GM18870 (cell line): Measurements from ENCODE around the gene MAML1.
"Not testable (repeated sequence)": the region's sequence is repeated elsewhere in the genome, so short reads cannot be mapped to it uniquely, and the experiment has no call there.

Experiments used
- ATAC-seq: cut with Tn5 transposase; IDR thresholded peaks from one replicate; pipeline ENCODE4 v1.9.1; 2021; ENCODE audit warnings: moderate library complexity; ENCODE audit not compliant: unreplicated experiment

The MAML1 gene

DNA sequence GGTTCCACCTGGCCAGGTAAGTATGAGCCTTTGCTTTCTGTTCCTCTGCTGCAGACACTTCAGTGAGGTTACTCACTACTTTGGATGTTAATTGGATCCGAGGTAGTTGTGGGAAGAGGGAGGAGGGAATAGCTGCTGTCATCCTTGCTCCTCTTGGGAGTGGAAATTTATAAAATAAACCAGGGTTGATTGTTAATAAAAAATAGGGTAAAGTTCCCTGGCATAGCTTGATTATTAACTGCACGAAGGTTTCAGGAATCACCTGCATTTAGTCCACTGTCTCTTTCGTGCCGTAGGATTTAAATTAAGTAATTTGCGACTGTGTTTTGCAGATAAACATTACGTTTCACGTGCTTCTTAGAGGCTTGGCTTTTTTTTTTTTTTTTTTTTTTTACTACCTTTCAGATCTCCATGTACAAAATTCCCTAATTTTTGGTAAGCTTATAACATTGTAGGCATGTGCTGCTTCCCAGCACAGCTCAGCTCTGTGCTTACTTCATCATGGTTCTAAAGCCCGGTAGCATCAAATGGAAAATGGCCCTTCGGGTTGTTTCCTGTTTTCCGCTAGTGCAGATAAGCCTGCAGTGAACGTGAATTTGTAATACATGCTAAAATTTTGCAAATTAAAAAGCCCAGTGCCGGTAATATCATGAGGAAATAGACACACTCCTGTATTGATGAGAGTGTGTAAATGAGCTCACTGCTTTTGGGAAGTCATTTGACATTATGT lies 34.3 kb downstream of the MAML1 start:
- ATAC-seq = no peak

DNA sequence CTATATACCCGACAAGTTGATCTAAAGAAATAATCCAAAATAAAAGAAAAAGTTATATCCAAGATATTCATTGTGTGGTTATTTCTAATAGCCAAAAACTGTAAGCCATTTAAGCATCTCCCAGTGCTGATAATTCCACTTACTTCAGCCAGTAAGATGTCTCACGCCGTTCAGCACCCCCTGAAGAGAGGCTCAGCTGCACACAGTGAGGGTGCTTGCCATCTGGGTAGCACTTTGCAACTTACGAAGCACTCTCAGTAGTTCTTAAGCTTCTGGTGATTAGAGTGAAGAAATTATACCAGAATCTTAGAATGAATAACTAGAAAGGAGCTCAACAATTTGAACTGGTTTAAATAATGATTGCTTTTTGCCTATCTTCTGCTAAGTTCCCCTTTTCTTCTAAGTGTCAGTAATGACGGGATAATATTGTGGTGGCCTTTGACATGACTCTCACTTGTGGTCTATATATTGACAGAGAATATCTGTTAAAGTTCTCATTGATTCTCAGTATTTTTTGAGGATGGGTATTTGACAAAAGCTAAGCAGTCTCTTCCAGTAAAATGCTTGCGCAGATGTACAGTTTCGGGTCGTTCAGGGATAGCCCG lies 35.0 kb downstream of the MAML1 start:
- no peak for ATAC-seq

DNA sequence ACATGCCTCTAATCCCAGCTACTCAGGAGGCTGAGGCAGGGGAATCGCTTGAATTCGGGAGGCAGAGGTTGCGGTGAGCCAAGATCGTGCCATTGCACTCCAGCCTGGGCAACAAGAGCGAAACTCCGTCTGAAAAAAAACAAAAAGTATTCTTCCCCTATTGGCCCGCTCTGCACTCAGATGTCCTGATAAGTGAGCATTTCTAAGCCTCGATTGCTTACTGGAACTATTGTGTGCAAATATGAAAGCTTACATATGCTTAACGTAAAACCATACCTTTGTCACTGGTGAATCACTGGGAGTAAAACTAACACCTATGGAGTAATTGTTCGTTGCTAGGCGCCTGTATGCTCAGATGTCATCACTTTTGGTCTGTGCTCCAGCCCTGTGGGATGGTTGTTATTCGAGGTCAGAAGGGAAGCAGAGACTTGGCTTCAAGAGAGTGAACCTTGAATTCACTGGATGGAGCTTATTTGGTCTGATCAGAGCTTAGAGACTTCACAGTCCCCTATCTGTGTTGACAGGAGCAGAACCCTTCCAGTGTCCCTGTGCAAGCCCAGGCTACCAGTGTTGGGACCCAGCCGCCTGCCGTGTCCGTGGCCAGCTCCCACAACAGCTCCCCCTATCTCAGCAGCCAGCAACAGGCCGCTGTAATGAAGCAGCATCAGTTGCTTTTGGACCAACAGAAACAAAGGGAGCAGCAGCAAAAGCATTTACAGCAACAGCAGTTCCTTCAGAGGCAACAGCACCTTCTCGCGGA lies 35.9 kb downstream of the MAML1 start:
- no peak for ATAC-seq

DNA sequence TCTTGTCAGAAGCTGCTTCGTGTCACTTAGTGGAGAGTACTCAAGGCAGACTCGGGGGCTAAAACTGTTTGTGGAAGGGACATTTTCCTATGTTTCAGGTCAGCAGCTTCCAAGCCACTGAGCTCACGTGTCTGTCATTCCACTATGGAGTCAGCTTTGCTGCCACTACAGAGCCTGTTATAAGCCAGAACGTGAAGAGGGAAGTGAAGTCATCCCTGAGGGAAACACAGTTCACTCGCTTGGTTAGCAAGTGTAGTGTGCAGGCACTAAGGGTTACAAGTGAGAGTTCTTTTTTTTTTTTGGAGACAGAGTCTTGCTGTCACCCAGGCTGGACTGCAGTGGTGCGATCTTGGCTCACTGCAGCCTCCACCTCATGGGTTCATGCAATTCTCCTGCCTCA lies 36.6 kb downstream of the MAML1 start:
- ATAC-seq = no peak

DNA sequence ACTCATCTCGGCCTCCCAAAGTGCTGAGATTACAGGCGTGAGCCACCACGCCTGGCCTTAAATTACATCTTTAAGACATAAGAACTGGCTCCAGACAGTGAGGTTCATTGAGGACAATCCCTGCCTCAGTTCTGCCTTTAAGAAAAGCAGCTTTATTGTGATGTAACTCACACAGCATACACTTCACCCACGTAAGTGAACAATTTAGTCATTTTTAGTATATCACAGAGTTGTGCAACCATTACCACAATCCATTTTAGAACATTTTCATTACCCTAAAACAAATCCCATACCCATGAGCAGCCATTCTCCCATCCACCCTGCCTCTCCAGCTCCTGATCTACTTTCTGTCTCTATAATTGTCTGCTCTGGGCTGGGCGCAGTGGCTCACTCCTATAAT lies 37.2 kb downstream of the MAML1 start:
- ATAC-seq = no peak

- no peak for ATAC-seq
Observed at GRCh38 chr5:179771311-179771895, 38.8 kb downstream of the MAML1 start.

- no peak for ATAC-seq
Observed at GRCh38 chr5:179772351-179772750, 39.7 kb downstream of the MAML1 start.

DNA sequence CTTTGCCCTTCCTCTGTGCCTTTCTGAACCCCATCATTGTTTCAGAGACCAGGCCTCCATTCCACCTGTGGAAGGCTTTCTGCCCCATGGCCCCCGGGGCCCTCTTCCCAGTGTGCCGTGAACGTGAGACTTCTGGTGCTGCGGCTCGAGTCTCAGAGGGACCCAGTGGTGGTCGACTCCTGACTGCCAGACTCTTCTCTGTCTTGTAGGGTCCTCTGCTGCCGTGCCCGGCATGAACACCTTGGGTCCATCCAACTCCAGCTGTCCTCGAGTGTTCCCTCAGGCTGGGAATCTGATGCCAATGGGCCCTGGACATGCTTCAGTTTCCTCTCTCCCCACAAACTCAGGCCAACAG lies 41.0 kb downstream of the MAML1 start:
- ATAC-seq = no peak

- no peak for ATAC-seq
Observed at GRCh38 chr5:179774442-179774841, 41.8 kb downstream of the MAML1 start.

GRCh38 chr5:179776411-179776938 lies 43.9 kb downstream of the MAML1 start:
- ATAC-seq = no peak

GRCh38 chr5:179777456-179777855 lies 44.8 kb downstream of the MAML1 start:
- no peak for ATAC-seq

- ATAC-seq = no peak
Observed at GRCh38 chr5:179777909-179778308, 45.3 kb downstream of the MAML1 start.

DNA sequence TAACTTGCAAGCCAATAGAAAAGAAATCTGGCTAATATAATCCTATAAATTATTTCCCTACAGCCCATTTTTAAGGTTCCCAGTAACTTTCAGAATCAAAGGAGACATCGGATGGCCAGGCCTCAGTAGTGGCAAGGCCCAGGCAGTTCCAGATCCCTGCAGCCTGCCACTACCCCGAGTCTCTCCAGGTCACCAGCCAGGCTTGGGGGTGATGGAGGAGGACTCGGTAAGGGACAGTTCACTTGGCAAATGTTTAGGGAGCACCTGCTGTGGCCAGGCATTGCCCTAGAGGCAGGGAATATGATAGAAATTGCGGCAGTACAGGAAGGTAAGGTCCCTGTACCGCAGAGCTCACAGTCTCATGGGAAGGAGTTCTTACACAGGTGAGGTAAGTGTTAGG lies 46.0 kb downstream of the MAML1 start:
- ATAC-seq = no peak

DNA sequence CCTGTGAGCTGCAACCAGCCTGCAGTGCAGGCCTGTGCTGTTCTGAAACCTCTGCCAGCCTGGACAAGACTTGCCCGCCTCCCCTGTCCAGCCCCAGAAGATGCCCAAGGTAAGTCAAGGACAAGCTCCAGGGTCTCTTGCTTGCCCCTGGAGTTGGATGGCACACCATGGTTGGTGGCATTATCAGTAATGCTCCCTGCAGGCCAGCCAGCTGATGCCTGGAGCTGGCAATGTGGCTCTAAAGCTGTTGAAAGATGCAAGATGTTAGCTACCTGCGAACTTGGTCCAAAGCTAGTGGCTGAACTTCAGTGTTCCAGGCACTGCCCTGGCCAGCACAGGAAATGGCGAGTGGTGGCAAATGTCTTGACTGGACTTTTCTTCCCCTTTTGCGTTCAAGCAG lies 47.2 kb downstream of the MAML1 start:
- no peak for ATAC-seq

GRCh38 chr5:179780362-179780761 lies 47.7 kb downstream of the MAML1 start:
- no peak for ATAC-seq

- ATAC-seq = no peak
Observed at GRCh38 chr5:179781846-179782245, 49.2 kb downstream of the MAML1 start.

GRCh38 chr5:179783128-179783527 lies 50.5 kb downstream of the MAML1 start:
- no peak for ATAC-seq

DNA sequence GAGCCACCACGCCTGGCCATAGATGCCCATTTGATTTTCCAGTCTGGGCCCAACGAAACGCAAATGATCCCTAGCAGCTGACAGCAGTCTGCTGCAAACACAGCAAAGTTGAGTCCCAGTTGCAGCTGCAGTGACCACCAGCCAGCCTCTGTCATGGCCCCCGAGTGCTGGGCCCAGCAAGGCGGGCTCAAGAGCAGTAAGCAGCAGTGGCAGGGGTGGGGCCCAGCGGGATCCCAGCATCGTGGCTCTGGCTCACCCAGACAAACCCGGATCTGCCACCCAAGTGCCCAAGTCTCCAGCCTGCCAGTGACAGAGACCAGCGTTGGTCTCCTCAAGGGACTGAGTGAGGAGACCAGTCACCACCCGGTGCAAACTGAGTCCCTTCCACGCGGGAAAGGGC lies 54.2 kb downstream of the MAML1 start:
- no peak for ATAC-seq

GRCh38 chr5:179788193-179788854 lies 55.7 kb downstream of the MAML1 start:
- no peak for ATAC-seq

DNA sequence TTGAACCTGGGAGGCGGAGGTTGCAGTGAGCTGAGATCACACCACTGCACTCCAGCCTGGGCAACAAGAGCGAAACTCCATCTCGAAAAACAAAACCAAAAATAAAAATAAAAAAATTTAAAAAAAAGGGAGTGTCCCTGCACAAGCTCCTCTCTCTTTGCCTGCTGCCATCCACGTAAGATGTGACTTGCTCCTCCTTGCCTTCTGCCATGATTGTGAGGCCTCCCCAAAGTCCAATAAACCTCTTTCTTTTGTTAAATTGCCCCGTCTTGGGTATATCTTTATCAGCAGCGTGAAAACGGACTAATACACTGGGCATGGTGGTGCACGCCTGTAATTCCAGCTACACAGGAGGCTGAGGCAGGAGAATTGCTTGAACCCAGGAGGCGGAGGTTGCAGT lies 56.7 kb downstream of the MAML1 start:
- not testable (repeated sequence) for ATAC-seq
